GM19043 (cell line): ENCODE results near the gene KRTAP10-11.
"Not testable (repeated sequence)": the region's sequence is repeated elsewhere in the genome, so short reads cannot be mapped to it uniquely, and the experiment has no call there.

Experiments used
- ATAC-seq: cut with Tn5 transposase; IDR thresholded peaks from one replicate; pipeline ENCODE4 v1.9.1; 2021; ENCODE audit warnings: low read depth; ENCODE audit not compliant: unreplicated experiment

KRTAP10-11 gene

GRCh38 chr21:44614161-44614631, 32.0 kb upstream of the KRTAP10-11 start:
- ATAC-seq: no peak

GRCh38 chr21:44614961-44615391, 31.2 kb upstream of the KRTAP10-11 start:
- no peak for ATAC-seq

GRCh38 chr21:44615466-44615865, 30.7 kb upstream of the KRTAP10-11 start:
- no peak for ATAC-seq

GRCh38 chr21:44615911-44616590, 30.2 kb upstream of the KRTAP10-11 start:
- ATAC-seq: no peak

GRCh38 chr21:44616591-44616926, 29.7 kb upstream of the KRTAP10-11 start:
- ATAC-seq: no peak

GRCh38 chr21:44617071-44617501, 29.1 kb upstream of the KRTAP10-11 start:
- no peak for ATAC-seq

- ATAC-seq: no peak
These were observed 27.7 kb upstream of the KRTAP10-11 start for GRCh38 chr21:44618504-44618903.

GRCh38 chr21:44618909-44619308, 27.3 kb upstream of the KRTAP10-11 start:
- no peak for ATAC-seq

GRCh38 chr21:44619886-44620285, 26.3 kb upstream of the KRTAP10-11 start:
- no peak for ATAC-seq

GRCh38 chr21:44623575-44623974, 22.6 kb upstream of the KRTAP10-11 start:
- ATAC-seq: no peak

- ATAC-seq: no peak
These were observed 20.5 kb upstream of the KRTAP10-11 start for GRCh38 chr21:44625756-44626155.

GRCh38 chr21:44626262-44626661, 20.0 kb upstream of the KRTAP10-11 start:
- ATAC-seq: no peak

GRCh38 chr21:44626673-44627143, 19.5 kb upstream of the KRTAP10-11 start, which contains the start of gene KRTAP10-9:
TSS of gene KRTAP10-9 (plus strand) at chr21:44627093. CDS start at chr21:44627172, 79 bp downstream.
- no peak for ATAC-seq

GRCh38 chr21:44627181-44627822, 18.9 kb upstream of the KRTAP10-11 start:
- not testable (repeated sequence) for ATAC-seq

GRCh38 chr21:44627831-44628233, 18.4 kb upstream of the KRTAP10-11 start:
- not testable (repeated sequence) for ATAC-seq

GRCh38 chr21:44628707-44629391, 17.4 kb upstream of the KRTAP10-11 start:
- no peak for ATAC-seq

- ATAC-seq: no peak
These were observed 15.8 kb upstream of the KRTAP10-11 start for GRCh38 chr21:44630440-44630839.

- no peak for ATAC-seq
These were observed 14.1 kb upstream of the KRTAP10-11 start for GRCh38 chr21:44632067-44632466.

GRCh38 chr21:44636209-44637017, 9.8 kb upstream of the KRTAP10-11 start:
- ATAC-seq: no peak

GRCh38 chr21:44637018-44637850, 9.0 kb upstream of the KRTAP10-11 start, which contains the start of gene KRTAP10-10:
TSS of gene KRTAP10-10 (plus strand) at chr21:44637356. CDS start at chr21:44637418, 62 bp downstream.
- no peak for ATAC-seq
